Left renal cortex interstitium (tissue), 4 donors: ENCODE data around the gene KIF7. TPM values are rescaled to one million over a fixed set of nuclear protein-coding genes. Genes with fewer than 3 reads are reported as not detected.
"Not testable (repeated sequence)": the region's sequence is repeated elsewhere in the genome, so short reads cannot be mapped to it uniquely, and the experiment has no call there.

ENCODE experiments used
- DNase-seq, 4 donors: peaks; one replicate each; pipeline ENCODE4 v3.0.0-alpha.2; 2013; ENCODE audit warnings: low read depth in 4 of 4, low spot score in 2 of 4, missing footprints in 1 of 4
- polyA plus RNA-seq, 4 donors: library from polyadenylated mRNA; unstranded; fragments of 120-200 nt; gene quantifications; one replicate each; pipeline ENCODE4 v1.2.1, GENCODE V29; 2013; ENCODE audit not compliant: insufficient read length in 4 of 4

The KIF7 gene
- polyA plus RNA-seq, 4 donors = 9.1 to 17.8 (median 14.9) TPM

GRCh38 chr15:89627256-89627970 lies 27.9 kb downstream of the KIF7 start:
- DNase-seq = no peak

GRCh38 chr15:89625716-89626115 lies 29.6 kb downstream of the KIF7 start:
- DNase-seq = no peak

- no peak for DNase-seq
Observed at GRCh38 chr15:89623165-89623564, 32.1 kb downstream of the KIF7 start.

GRCh38 chr15:89621547-89621946 lies 33.7 kb downstream of the KIF7 start:
- DNase-seq = no peak

- no peak for DNase-seq
Observed at GRCh38 chr15:89616228-89616627, 39.0 kb downstream of the KIF7 start.

GRCh38 chr15:89615135-89615534 lies 40.1 kb downstream of the KIF7 start:
- no peak for DNase-seq

- DNase-seq = no peak
Observed at GRCh38 chr15:89614164-89614563, 41.1 kb downstream of the KIF7 start.

- no peak for DNase-seq
Observed at GRCh38 chr15:89613031-89613430, 42.2 kb downstream of the KIF7 start.

GRCh38 chr15:89611317-89611716 lies 44.0 kb downstream of the KIF7 start:
- DNase-seq = no peak

- no peak for DNase-seq
Observed at GRCh38 chr15:89599021-89599420, 56.2 kb downstream of the KIF7 start.

GRCh38 chr15:89593018-89593417 lies 62.2 kb downstream of the KIF7 start:
- no peak for DNase-seq

GRCh38 chr15:89591834-89592233 lies 63.4 kb downstream of the KIF7 start:
- DNase-seq = no peak

GRCh38 chr15:89587955-89588354 lies 67.3 kb downstream of the KIF7 start:
- no peak for DNase-seq

- no peak for DNase-seq
Observed at GRCh38 chr15:89586651-89587050, 68.6 kb downstream of the KIF7 start.

- not testable (repeated sequence) for DNase-seq
Observed at GRCh38 chr15:89580747-89581146, 74.5 kb downstream of the KIF7 start.

GRCh38 chr15:89578146-89578545 lies 77.1 kb downstream of the KIF7 start:
- no peak for DNase-seq

Other genes starting within 250 kb of the KIF7 start
- gene RHCG, start 158.9 kb downstream of the KIF7 start, polyA plus RNA-seq = 1 to 10 TPM; 2.0 to 3.9 (median 3.0) TPM
- gene TICRR, start 80.0 kb downstream of the KIF7 start, polyA plus RNA-seq = 10 to 100 TPM in 2 of 4 donors, 1 to 10 TPM in 2; 6.2 to 15.8 (median 10.8) TPM
- gene PLIN1, start 23.9 kb upstream of the KIF7 start, polyA plus RNA-seq = 1 to 10 TPM in 2 of 4 donors, under 1 TPM in 2; 0.49 to 2.0 (median 1.2) TPM
- 10 to 100 TPM; 18.0 to 21.8 (median 19.0) TPM for gene PEX11A, start 35.3 kb upstream of the KIF7 start, polyA plus RNA-seq
- gene WDR93, start 35.3 kb upstream of the KIF7 start, polyA plus RNA-seq = 1 to 10 TPM; 1.9 to 3.2 (median 2.7) TPM
- gene MESP1, start 95.8 kb upstream of the KIF7 start, polyA plus RNA-seq = 1 to 10 TPM in 3 of 4 donors, under 1 TPM in 1; 0.81 to 1.8 (median 1.4) TPM
- under 1 TPM; 0.27 to 0.47 (median 0.38) TPM for gene MESP2, start 120.9 kb upstream of the KIF7 start, polyA plus RNA-seq
- gene ANPEP, start 159.4 kb upstream of the KIF7 start, polyA plus RNA-seq = 100 to 1,000 TPM in 2 of 4 donors, 10 to 100 TPM in 2; 57.0 to 122 (median 107) TPM
- gene AP3S2, start 238.5 kb upstream of the KIF7 start, polyA plus RNA-seq = 10 to 100 TPM; 40.3 to 47.0 (median 41.9) TPM